ENCODE results near the gene EDN2.

DNA sequence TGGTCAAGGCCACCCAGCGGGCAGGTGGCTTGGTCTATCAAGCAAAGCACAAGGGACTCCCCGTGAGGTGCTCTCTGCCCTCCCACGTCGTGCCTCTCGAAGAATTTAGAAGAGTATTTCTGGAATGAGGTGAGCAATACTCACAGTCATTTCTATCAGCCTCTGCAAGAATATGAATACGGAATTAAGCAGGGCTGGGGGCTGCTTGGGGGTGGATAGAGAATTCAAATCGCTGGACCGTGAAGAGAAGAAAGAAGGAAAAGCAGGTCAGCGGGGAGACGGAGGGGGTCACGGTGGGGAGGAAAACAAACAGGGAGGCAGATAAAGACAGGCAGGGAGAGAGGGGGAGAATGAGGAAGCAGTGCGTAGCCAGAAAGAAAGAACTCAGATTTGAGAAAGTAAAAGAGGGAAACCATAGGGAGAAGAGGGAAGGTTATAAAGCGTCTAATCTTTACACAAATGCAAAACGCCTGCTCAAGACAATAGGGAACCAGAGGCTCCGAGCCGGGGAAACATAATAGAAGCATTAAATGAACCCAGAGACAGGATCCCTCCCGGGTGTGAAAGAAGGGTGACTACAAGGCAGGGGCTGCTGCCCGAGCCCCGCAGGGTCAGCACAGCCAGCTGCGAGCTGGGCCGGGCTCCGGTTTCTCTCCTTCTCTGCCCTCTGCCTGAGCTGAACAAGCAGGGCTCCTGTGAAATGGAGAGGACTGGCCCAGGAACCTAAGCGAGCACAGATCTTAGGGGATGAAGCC is 2.1 kb upstream of the EDN2 start:
- TF ChIP-seq, protein P1, sequence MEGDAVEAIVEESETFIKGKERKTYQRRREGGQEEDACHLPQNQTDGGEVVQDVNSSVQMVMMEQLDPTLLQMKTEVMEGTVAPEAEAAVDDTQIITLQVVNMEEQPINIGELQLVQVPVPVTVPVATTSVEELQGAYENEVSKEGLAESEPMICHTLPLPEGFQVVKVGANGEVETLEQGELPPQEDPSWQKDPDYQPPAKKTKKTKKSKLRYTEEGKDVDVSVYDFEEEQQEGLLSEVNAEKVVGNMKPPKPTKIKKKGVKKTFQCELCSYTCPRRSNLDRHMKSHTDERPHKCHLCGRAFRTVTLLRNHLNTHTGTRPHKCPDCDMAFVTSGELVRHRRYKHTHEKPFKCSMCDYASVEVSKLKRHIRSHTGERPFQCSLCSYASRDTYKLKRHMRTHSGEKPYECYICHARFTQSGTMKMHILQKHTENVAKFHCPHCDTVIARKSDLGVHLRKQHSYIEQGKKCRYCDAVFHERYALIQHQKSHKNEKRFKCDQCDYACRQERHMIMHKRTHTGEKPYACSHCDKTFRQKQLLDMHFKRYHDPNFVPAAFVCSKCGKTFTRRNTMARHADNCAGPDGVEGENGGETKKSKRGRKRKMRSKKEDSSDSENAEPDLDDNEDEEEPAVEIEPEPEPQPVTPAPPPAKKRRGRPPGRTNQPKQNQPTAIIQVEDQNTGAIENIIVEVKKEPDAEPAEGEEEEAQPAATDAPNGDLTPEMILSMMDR (tag by site-specific recombination; IDR thresholded peaks at IDR 0.05): no peak
- no peak for TF ChIP-seq OVOL3 (tag by site-specific recombination; IDR thresholded peaks at IDR 0.05)
- TF ChIP-seq ZNF311 (tag by site-specific recombination; IDR thresholded peaks at IDR 0.05; ENCODE audit: borderline replicate concordance): no peak
- TF ChIP-seq, protein P2, sequence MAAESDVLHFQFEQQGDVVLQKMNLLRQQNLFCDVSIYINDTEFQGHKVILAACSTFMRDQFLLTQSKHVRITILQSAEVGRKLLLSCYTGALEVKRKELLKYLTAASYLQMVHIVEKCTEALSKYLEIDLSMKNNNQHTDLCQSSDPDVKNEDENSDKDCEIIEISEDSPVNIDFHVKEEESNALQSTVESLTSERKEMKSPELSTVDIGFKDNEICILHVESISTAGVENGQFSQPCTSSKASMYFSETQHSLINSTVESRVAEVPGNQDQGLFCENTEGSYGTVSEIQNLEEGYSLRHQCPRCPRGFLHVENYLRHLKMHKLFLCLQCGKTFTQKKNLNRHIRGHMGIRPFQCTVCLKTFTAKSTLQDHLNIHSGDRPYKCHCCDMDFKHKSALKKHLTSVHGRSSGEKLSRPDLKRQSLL (tag by site-specific recombination; IDR thresholded peaks at IDR 0.05): no peak
- no peak for TF ChIP-seq ZNF274 (IDR thresholded peaks at IDR 0.05; ENCODE audit: low read length)
- no peak for TF ChIP-seq ZNF274 (tag by site-specific recombination; IDR thresholded peaks at IDR 0.05; ENCODE audit: borderline replicate concordance)
- TF ChIP-seq, protein P3, sequence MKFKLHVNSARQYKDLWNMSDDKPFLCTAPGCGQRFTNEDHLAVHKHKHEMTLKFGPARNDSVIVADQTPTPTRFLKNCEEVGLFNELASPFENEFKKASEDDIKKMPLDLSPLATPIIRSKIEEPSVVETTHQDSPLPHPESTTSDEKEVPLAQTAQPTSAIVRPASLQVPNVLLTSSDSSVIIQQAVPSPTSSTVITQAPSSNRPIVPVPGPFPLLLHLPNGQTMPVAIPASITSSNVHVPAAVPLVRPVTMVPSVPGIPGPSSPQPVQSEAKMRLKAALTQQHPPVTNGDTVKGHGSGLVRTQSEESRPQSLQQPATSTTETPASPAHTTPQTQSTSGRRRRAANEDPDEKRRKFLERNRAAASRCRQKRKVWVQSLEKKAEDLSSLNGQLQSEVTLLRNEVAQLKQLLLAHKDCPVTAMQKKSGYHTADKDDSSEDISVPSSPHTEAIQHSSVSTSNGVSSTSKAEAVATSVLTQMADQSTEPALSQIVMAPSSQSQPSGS (tag by site-specific recombination; IDR thresholded peaks at IDR 0.05; ENCODE audit: low read depth): no peak
- TF ChIP-seq ZNF660 (tag by site-specific recombination; IDR thresholded peaks at IDR 0.05): no peak

Data from HEK293 (cell line).